OCI-LY1 (cell line): ENCODE results near the gene ODAD2.
A peak's percentile ranks its signal among the peaks of the same experiment; 100 is the strongest.

Source experiments
- H2AFZ ChIP-seq: fragments of 200-600 bp; sonication (generic), shearing (Covaris generic); 2 replicates; pipeline ENCODE4 v1.6.0; 2014; ENCODE audit warnings: antibody characterized with exemption, mild to moderate bottlenecking, low read length
- H3F3A ChIP-seq: fragments of 200-600 bp; sonication (generic), shearing (Covaris generic); 2 replicates; pipeline ENCODE4 v1.6.0; 2014; ENCODE audit warnings: mild to moderate bottlenecking, antibody characterized with exemption, low read length, moderate library complexity; ENCODE audit not compliant: insufficient read depth
- H3K27ac ChIP-seq: fragments of 200-600 bp; sonication (generic); 2 replicates; pipeline ENCODE4 v1.5.1; 2014; ENCODE audit warnings: low read length, mixed run types, mild to moderate bottlenecking, low read depth; ENCODE audit not compliant: poor library complexity, severe bottlenecking
- H3K27me3 ChIP-seq: fragments of 200-600 bp; sonication (generic); 2 replicates; pipeline ENCODE4 v1.6.0; 2014; ENCODE audit warnings: antibody characterized with exemption, mild to moderate bottlenecking, low read length, moderate library complexity; ENCODE audit not compliant: insufficient read depth
- H3K36me3 ChIP-seq: fragments of 200-600 bp; sonication (generic); 2 replicates; pipeline ENCODE4 v1.6.1; 2014; ENCODE audit warnings: mild to moderate bottlenecking, antibody characterized with exemption, low read length, moderate library complexity, mixed read lengths; ENCODE audit not compliant: insufficient read depth
- H3K4me1 ChIP-seq: fragments of 200-600 bp; sonication (generic); 2 replicates; pipeline ENCODE4 v1.5.1; 2014; ENCODE audit warnings: mild to moderate bottlenecking, low read length, moderate library complexity; ENCODE audit not compliant: insufficient read depth, severe bottlenecking
- H3K4me2 ChIP-seq: fragments of 200-600 bp; sonication (generic), shearing (Covaris generic); 2 replicates; pipeline ENCODE4 v1.6.1; 2014; ENCODE audit warnings: low read length
- H3K4me3 ChIP-seq: fragments of 200-600 bp; sonication (generic); 2 replicates; pipeline ENCODE4 v1.5.1; 2014; ENCODE audit warnings: low read length, low read depth, mild to moderate bottlenecking, mixed read lengths; ENCODE audit not compliant: poor library complexity, severe bottlenecking
- H3K79me2 ChIP-seq: fragments of 200-600 bp; shearing (Covaris generic); 2 replicates; pipeline ENCODE4 v1.6.1; 2016; ENCODE audit warnings: mixed run types, low read length, mixed read lengths; ENCODE audit not compliant: insufficient read depth
- H3K9ac ChIP-seq: fragments of 200-600 bp; sonication (generic), shearing (Covaris generic); 2 replicates; pipeline ENCODE4 v1.6.1; 2014; ENCODE audit warnings: mild to moderate bottlenecking, low read length, mixed read lengths
- H3K9me2 ChIP-seq: fragments of 200-600 bp; sonication (generic), shearing (Covaris generic); 2 replicates; pipeline ENCODE4 v1.6.1; 2014; ENCODE audit warnings: low read depth, mild to moderate bottlenecking, low read length, mixed read lengths
- H3K9me3 ChIP-seq: fragments of 200-600 bp; shearing (Covaris generic); 2 replicates; pipeline ENCODE4 v1.6.1; 2014; ENCODE audit warnings: low read length, mixed read lengths
- H4K20me1 ChIP-seq: fragments of 200-600 bp; sonication (generic), shearing (Covaris generic); 2 replicates; pipeline ENCODE4 v1.6.0; 2016; ENCODE audit warnings: mild to moderate bottlenecking, low read length; ENCODE audit not compliant: insufficient read depth
- CTCF ChIP-seq: fragments of 200-600 bp; sonication (generic), shearing (Covaris generic); IDR thresholded peaks from 2 replicates; pipeline ENCODE4 v1.5.1; 2017; ENCODE audit warnings: mild to moderate bottlenecking, antibody characterized with exemption, low read length, moderate library complexity, mixed read lengths
- EZH2 ChIP-seq: fragments of 200-600 bp; sonication (generic), shearing (Covaris generic); IDR thresholded peaks from 2 replicates; pipeline ENCODE4 v1.8.0; 2017; ENCODE audit warnings: borderline replicate concordance, mixed run types, mild to moderate bottlenecking, antibody characterized with exemption, low read length, moderate library complexity, mixed read lengths

Gene ODAD2

GRCh38 chr10:27784272-27784671 is 214.6 kb downstream of the ODAD2 start:
- no peaks in the 10 kb centered on the region for H4K20me1 ChIP-seq
- no peaks in the 10 kb centered on the region for H3K36me3 ChIP-seq
- H3K27ac ChIP-seq: no peak overlapping the region
- H3K27me3 ChIP-seq: no peaks in the 10 kb centered on the region
- H3K4me3 ChIP-seq: no peak overlapping the region
- H3K9me2 ChIP-seq: no peaks in the 10 kb centered on the region
- H3K4me1 ChIP-seq: no peaks in the 10 kb centered on the region
- no peak overlapping the region for H3K9ac ChIP-seq
- no peaks in the 10 kb centered on the region for H3F3A ChIP-seq
- no peak overlapping the region for H2AFZ ChIP-seq
- TF ChIP-seq CTCF (no peak), EZH2 (no peak)
- no peaks in the 10 kb centered on the region for H3K9me3 ChIP-seq
- no peak overlapping the region for H3K4me2 ChIP-seq
- H3K79me2 ChIP-seq: no peaks in the 10 kb centered on the region

- Histone ChIP-seq H3K4me3 (no peak overlapping the region), H3K27me3 (no peaks in the 10 kb centered on the region), H2AFZ (no peak overlapping the region), H3K27ac (no peak overlapping the region), H3K4me1 (no peaks in the 10 kb centered on the region), H3K79me2 (no peaks in the 10 kb centered on the region), H3K9me3 (no peaks in the 10 kb centered on the region), H3K4me2 (no peak overlapping the region), H3K9ac (no peak overlapping the region), H3K9me2 (no peaks in the 10 kb centered on the region), H3K36me3 (no peaks in the 10 kb centered on the region), H4K20me1 (no peaks in the 10 kb centered on the region), H3F3A (no peaks in the 10 kb centered on the region)
- TF ChIP-seq EZH2: no peak
- peak; percentile 40; the same call in 1 of the 2 replicates for TF ChIP-seq CTCF
Observed at GRCh38 chr10:27783660-27784059, 215.2 kb downstream of the ODAD2 start.

GRCh38 chr10:27779462-27780015 is 219.3 kb downstream of the ODAD2 start:
- TF ChIP-seq CTCF (no peak), EZH2 (no peak)
- Histone ChIP-seq H2AFZ (no peak overlapping the region), H3K4me2 (no peak overlapping the region), H3K9ac (no peak overlapping the region), H3F3A (no peaks in the 10 kb centered on the region), H3K4me1 (no peaks in the 10 kb centered on the region), H3K9me2 (no peaks in the 10 kb centered on the region), H3K36me3 (no peaks in the 10 kb centered on the region), H4K20me1 (no peaks in the 10 kb centered on the region), H3K27me3 (no peaks in the 10 kb centered on the region), H3K4me3 (no peak overlapping the region), H3K9me3 (no peaks in the 10 kb centered on the region), H3K27ac (no peak overlapping the region), H3K79me2 (no peaks in the 10 kb centered on the region)
